MM.1S (cell line): ENCODE measurements around the gene SDK1.

Experiments used
- DNase-seq: peaks from one replicate; pipeline ENCODE4 v3.0.0-alpha.2; 2015
- H2AFZ ChIP-seq: fragments of 300-600 bp; sonication (generic); 2 replicates; pipeline ENCODE4 v1.6.0; 2016; ENCODE audit warnings: antibody characterized with exemption, low read length
- H3F3A ChIP-seq: fragments of 300-600 bp; sonication (generic); 2 replicates; pipeline ENCODE4 v1.6.1; 2016; ENCODE audit warnings: mild to moderate bottlenecking, antibody characterized with exemption, low read length, moderate library complexity, mixed read lengths; ENCODE audit not compliant: insufficient read depth
- H3K27ac ChIP-seq: fragments of 300-600 bp; sonication (generic); 2 replicates; pipeline ENCODE4 v1.5.1; 2016; ENCODE audit warnings: mild to moderate bottlenecking, low read length
- H3K27me3 ChIP-seq: fragments of 300-600 bp; sonication (generic); replicated peaks from 2 replicates; pipeline ENCODE4 v1.6.0; 2016; ENCODE audit warnings: low read length; ENCODE audit not compliant: insufficient read depth
- H3K36me3 ChIP-seq: fragments of 300-600 bp; sonication (generic); replicated peaks from 2 replicates; pipeline ENCODE4 v1.6.1; 2016; ENCODE audit warnings: mild to moderate bottlenecking, low read length, mixed read lengths; ENCODE audit not compliant: insufficient read depth
- H3K4me1 ChIP-seq: fragments of 300-600 bp; sonication (generic); 2 replicates; pipeline ENCODE4 v1.6.1; 2016; ENCODE audit warnings: low read length, mixed read lengths
- H3K4me2 ChIP-seq: fragments of 300-600 bp; sonication (generic); 2 replicates; pipeline ENCODE4 v1.6.0; 2016; ENCODE audit warnings: low read depth, low read length
- H3K4me3 ChIP-seq: fragments of 300-600 bp; sonication (generic); 2 replicates; pipeline ENCODE4 v1.5.1; 2016; ENCODE audit warnings: low read length, mixed read lengths
- H3K79me2 ChIP-seq: fragments of 300-600 bp; sonication (generic); 2 replicates; pipeline ENCODE4 v1.6.1; 2016; ENCODE audit warnings: mixed run types, low read length, mixed read lengths
- H3K9ac ChIP-seq: fragments of 300-600 bp; sonication (generic); 2 replicates; pipeline ENCODE4 v1.6.1; 2016; ENCODE audit warnings: low read length, mixed read lengths
- H3K9me2 ChIP-seq: fragments of 300-600 bp; sonication (generic); replicated peaks from 2 replicates; pipeline ENCODE4 v1.6.1; 2016; ENCODE audit warnings: mild to moderate bottlenecking, low read length, mixed read lengths; ENCODE audit not compliant: insufficient read depth
- H3K9me3 ChIP-seq: fragments of 300-600 bp; sonication (generic); replicated peaks from 2 replicates; pipeline ENCODE4 v1.6.1; 2016; ENCODE audit warnings: mild to moderate bottlenecking, low read length, mixed read lengths; ENCODE audit not compliant: insufficient read depth
- H4K20me1 ChIP-seq: fragments of 300-600 bp; sonication (generic); 2 replicates; pipeline ENCODE4 v1.6.1; 2016; ENCODE audit warnings: mild to moderate bottlenecking, low read length, moderate library complexity, mixed read lengths; ENCODE audit not compliant: insufficient read depth
- CTCF ChIP-seq: fragments of 300-600 bp; sonication (generic); IDR thresholded peaks from 2 replicates; pipeline ENCODE4 v1.5.1; 2016; ENCODE audit warnings: antibody characterized with exemption, low read length, mixed read lengths
- EZH2 ChIP-seq: fragments of 300-600 bp; sonication (generic); optimal IDR thresholded peaks from 2 replicates; pipeline ENCODE3; 2017; ENCODE audit warnings: low read depth, mild to moderate bottlenecking, antibody characterized with exemption, low read length, mixed read lengths
- EZH2phosphoT487 ChIP-seq: fragments of 300-600 bp; sonication (generic); IDR thresholded peaks from 2 replicates; pipeline ENCODE4 v1.6.1; 2018; ENCODE audit warnings: antibody characterized with exemption, low read length

Gene SDK1

GRCh38 chr7:4279216-4279615 lies 978.2 kb downstream of the SDK1 start:
- H3K27ac ChIP-seq = no peak overlapping the region
- H3K4me2 ChIP-seq = no peak overlapping the region
- H2AFZ ChIP-seq = no peak overlapping the region
- no peak overlapping the region for H3K9ac ChIP-seq
- no peaks in the 10 kb centered on the region for H3K9me2 ChIP-seq
- H3K4me3 ChIP-seq = no peak overlapping the region
- TF ChIP-seq EZH2phosphoT487 = no peak
- TF ChIP-seq CTCF = no peak
- TF ChIP-seq EZH2 = no peak
- H3K9me3 ChIP-seq = no peaks in the 10 kb centered on the region
- DNase-seq = no peak
- no peaks in the 10 kb centered on the region for H3K79me2 ChIP-seq
- no peaks in the 10 kb centered on the region for H3K27me3 ChIP-seq
- H3K4me1 ChIP-seq = no peaks in the 10 kb centered on the region
- no peaks in the 10 kb centered on the region for H3K36me3 ChIP-seq
- no peaks in the 10 kb centered on the region for H4K20me1 ChIP-seq
- no peaks in the 10 kb centered on the region for H3F3A ChIP-seq

- no peak for TF ChIP-seq CTCF
- TF ChIP-seq EZH2phosphoT487 = no peak
- no peak for TF ChIP-seq EZH2
- no peaks in the 10 kb centered on the region for H3K9me3 ChIP-seq
- no peak for DNase-seq
- H2AFZ ChIP-seq = no peak overlapping the region
- no peak overlapping the region for H3K27ac ChIP-seq
- 0 out of 2 replicates have a peak, but pooled peaks cover 4% of the 10 kb centered on the region for H3K27me3 ChIP-seq
- no peaks in the 10 kb centered on the region for H4K20me1 ChIP-seq
- no peak overlapping the region for H3K9ac ChIP-seq
- no peaks in the 10 kb centered on the region for H3F3A ChIP-seq
- H3K4me3 ChIP-seq = no peak overlapping the region
- H3K4me2 ChIP-seq = no peak overlapping the region
- no peaks in the 10 kb centered on the region for H3K36me3 ChIP-seq
- H3K4me1 ChIP-seq = no peaks in the 10 kb centered on the region
- no peaks in the 10 kb centered on the region for H3K9me2 ChIP-seq
- H3K79me2 ChIP-seq = no peaks in the 10 kb centered on the region
Measured at GRCh38 chr7:4281231-4281993, 980.4 kb downstream of the SDK1 start.

GRCh38 chr7:4282434-4283223 lies 981.6 kb downstream of the SDK1 start:
- no peaks in the 10 kb centered on the region for H3K79me2 ChIP-seq
- no peak overlapping the region for H3K27ac ChIP-seq
- H2AFZ ChIP-seq = no peak overlapping the region
- H3K9me2 ChIP-seq = no peaks in the 10 kb centered on the region
- H3F3A ChIP-seq = no peaks in the 10 kb centered on the region
- H3K9ac ChIP-seq = no peak overlapping the region
- H3K27me3 ChIP-seq = 0 out of 2 replicates have a peak, but pooled peaks cover 4% of the 10 kb centered on the region
- no peak for DNase-seq
- TF ChIP-seq CTCF (no peak), EZH2phosphoT487 (no peak), EZH2 (no peak)
- H3K4me3 ChIP-seq = no peak overlapping the region
- no peak overlapping the region for H3K4me2 ChIP-seq
- H4K20me1 ChIP-seq = no peaks in the 10 kb centered on the region
- no peaks in the 10 kb centered on the region for H3K36me3 ChIP-seq
- no peaks in the 10 kb centered on the region for H3K9me3 ChIP-seq
- no peaks in the 10 kb centered on the region for H3K4me1 ChIP-seq
